K562 (cell line): Measurements from ENCODE around the gene C7orf25. TPM values are rescaled to one million over a fixed set of nuclear protein-coding genes. Genes with fewer than 3 reads are reported as not detected.

ENCODE experiments used
- ADNP ChIP-seq: fragments of 200-800 bp; sonication (Bioruptor generic); IDR thresholded peaks from 2 replicates; pipeline ENCODE4 v1.6.1; 2016; ENCODE audit warnings: missing genetic modification characterization, missing compliant biosample characterization
- ARID1B ChIP-seq: fragments of 450-650 bp; IDR thresholded peaks from 2 replicates; pipeline ENCODE4 v1.6.1; 2016; ENCODE audit warnings: antibody characterized with exemption, mild to moderate bottlenecking, inconsistent platforms
- CEBPB ChIP-seq: fragments of 450-650 bp; IDR thresholded peaks from 2 replicates; pipeline ENCODE4 v1.6.1; 2016; ENCODE audit warnings: missing genetic modification characterization, missing compliant biosample characterization
- FOXM1 ChIP-seq, 2 experiments: fragments of 450-650 bp in 1 of 2; sonication (generic) in 1 of 2; formaldehyde crosslinking in 1 of 2; IDR thresholded peaks; 2 replicates each; pipeline versions ENCODE4 v1.6.1 to v1.9.0; 2017 to 2022; ENCODE audit warnings: low read depth in 2 of 2, mild to moderate bottlenecking in 2 of 2, missing genetic modification reagents in 1 of 2, moderate library complexity in 1 of 2
- KAT2B ChIP-seq: IDR thresholded peaks from one replicate; pipeline ENCODE4 v1.6.1; 2012; ENCODE audit warnings: low read depth, mild to moderate bottlenecking, control low read depth, inconsistent platforms, low read length, moderate library complexity
- MAFG ChIP-seq: fragments of 450-650 bp; conservative IDR thresholded peaks from 2 replicates; pipeline ENCODE4 v1.6.1; 2016; ENCODE audit warnings: missing genetic modification characterization, missing compliant biosample characterization
- MTA3 ChIP-seq: fragments of 450-650 bp; formaldehyde crosslinking; IDR thresholded peaks from 2 replicates; pipeline ENCODE4 v1.6.1; 2017; ENCODE audit warnings: mild to moderate bottlenecking, borderline replicate concordance
- NR1H2 ChIP-seq: sonication (generic); formaldehyde crosslinking; IDR thresholded peaks from 2 replicates; pipeline ENCODE4 v1.4.0; 2020; ENCODE audit warnings: mild to moderate bottlenecking, missing genetic modification reagents
- PURB ChIP-seq: sonication (generic); formaldehyde crosslinking; IDR thresholded peaks from 2 replicates; pipeline ENCODE4 v1.9.0; 2021; ENCODE audit warnings: low read depth, mild to moderate bottlenecking, missing genetic modification reagents
- RAD51 ChIP-seq: fragments of 450-650 bp; IDR thresholded peaks from 2 replicates; pipeline ENCODE4 v1.7.1; 2016; ENCODE audit warnings: low read depth, mild to moderate bottlenecking, borderline replicate concordance
- SIN3A ChIP-seq, 2 experiments: fragments of 150-350 bp in 1 of 2; IDR thresholded peaks; 2 replicates each; pipeline ENCODE4 v1.6.1; 2011 to 2016; ENCODE audit warnings: borderline replicate concordance in 2 of 2, low read depth in 2 of 2, low read length in 2 of 2, mild to moderate bottlenecking in 2 of 2, moderate library complexity in 2 of 2; ENCODE audit not compliant: control insufficient read depth in 1 of 2
- TAF15 ChIP-seq: fragments of 200-400 bp; formaldehyde crosslinking; IDR thresholded peaks from 2 replicates; pipeline ENCODE4 v1.6.1; 2017; ENCODE audit warnings: mild to moderate bottlenecking, low read depth, low read length, moderate library complexity
- TFAP4 ChIP-seq: sonication (generic); formaldehyde crosslinking; IDR thresholded peaks from 2 replicates; pipeline ENCODE4 v1.8.0; 2022; ENCODE audit warnings: missing genetic modification reagents, mild to moderate bottlenecking, moderate library complexity, borderline replicate concordance
- TOE1 ChIP-seq, 2 experiments: fragments of 450-650 bp in 1 of 2; sonication (generic) in 1 of 2; formaldehyde crosslinking in 1 of 2; IDR thresholded peaks; 2 replicates each; pipeline versions ENCODE4 v1.7.1 to v1.8.0; 2016 to 2022; ENCODE audit warnings: borderline replicate concordance in 2 of 2, mild to moderate bottlenecking in 2 of 2, antibody characterized with exemption in 1 of 2, inconsistent platforms in 1 of 2, low read depth in 1 of 2, missing genetic modification reagents in 1 of 2, moderate library complexity in 1 of 2
- XRCC4 ChIP-seq: IDR thresholded peaks from one replicate; pipeline ENCODE4 v1.6.1; 2011; ENCODE audit not compliant: insufficient read depth, insufficient read length; ENCODE audit errors: extremely low read depth
- ZBTB5 ChIP-seq: fragments of 450-650 bp; IDR thresholded peaks from 2 replicates; pipeline ENCODE4 v1.6.1; 2017; ENCODE audit warnings: antibody characterized with exemption
- ZNF174 ChIP-seq: fragments of 250-450 bp; sonication (Bioruptor Pico); IDR thresholded peaks from 2 replicates; pipeline ENCODE4 v1.4.0; 2020; ENCODE audit warnings: mild to moderate bottlenecking
- ZNF23 ChIP-seq: fragments of 250-450 bp; sonication (Bioruptor Pico); IDR thresholded peaks from 2 replicates; pipeline ENCODE4 v1.4.0; 2020; ENCODE audit warnings: mild to moderate bottlenecking
- ZNF316 ChIP-seq: fragments of 450-650 bp; IDR thresholded peaks from 2 replicates; pipeline ENCODE4 v1.6.1; 2016
- ZNF436 ChIP-seq: fragments of 250-450, 450-650 bp; sonication (Bioruptor Pico); formaldehyde crosslinking; IDR thresholded peaks from 2 replicates; pipeline ENCODE4 v1.7.0; 2020; ENCODE audit warnings: mild to moderate bottlenecking
- ZNF586 ChIP-seq: fragments of 450-650 bp; formaldehyde crosslinking; conservative IDR thresholded peaks from 2 replicates; pipeline ENCODE4 v1.4.0; 2020; ENCODE audit warnings: mild to moderate bottlenecking, moderate library complexity
- ZNF668 ChIP-seq: fragments of 250-450 bp; sonication (Bioruptor Pico); IDR thresholded peaks from 2 replicates; pipeline ENCODE4 v1.8.0; 2022; ENCODE audit warnings: mild to moderate bottlenecking, inconsistent platforms
- polyA plus RNA-seq, 8 experiments: library from polyadenylated mRNA; depleted of rRNA in 4 of 8; stranded (reverse) in 5 of 8; unstranded in 3 of 8; fragments of >200 nt; fragmentation: Nextera tagmentation in 2 of 8; fragmentation: Illumina TruSeq in 1 of 8; extraction: Ambion mirVana in 2 of 8; extraction: Trizol in 1 of 8; gene quantifications; 2 replicates each; pipeline versions ENCODE4 v1.2.1 to v1.2.3, GENCODE V29; 2011 to 2014; ENCODE audit warnings: inconsistent platforms in 1 of 8, missing spikeins in 1 of 8
- total RNA-seq, 7 experiments: library from RNA; depleted of rRNA in 6 of 7; stranded (reverse); fragments of >200 nt in 6 of 7; fragmentation: Illumina TruSeq in 2 of 7; extraction: Trizol in 2 of 7; gene quantifications; 2 replicates each; pipeline versions ENCODE4 v1.2.1 to v1.2.3, GENCODE V29; 2011 to 2021; ENCODE audit warnings: low replicate concordance in 1 of 7
- TF ChIP-seq, protein P1 (sequence below): fragments of 250-450 bp; sonication (Bioruptor Pico); IDR thresholded peaks from 2 replicates; pipeline ENCODE4 v1.8.0; 2021; ENCODE audit warnings: moderate library complexity, mild to moderate bottlenecking, inconsistent platforms

Gene C7orf25
- total and polyA plus RNA-seq, 9 of the 15 experiments (the other 6 are each of a cell fraction or from before 2014, with no cell fraction given): 1.2 to 4.7 (median 1.9) TPM

DNA sequence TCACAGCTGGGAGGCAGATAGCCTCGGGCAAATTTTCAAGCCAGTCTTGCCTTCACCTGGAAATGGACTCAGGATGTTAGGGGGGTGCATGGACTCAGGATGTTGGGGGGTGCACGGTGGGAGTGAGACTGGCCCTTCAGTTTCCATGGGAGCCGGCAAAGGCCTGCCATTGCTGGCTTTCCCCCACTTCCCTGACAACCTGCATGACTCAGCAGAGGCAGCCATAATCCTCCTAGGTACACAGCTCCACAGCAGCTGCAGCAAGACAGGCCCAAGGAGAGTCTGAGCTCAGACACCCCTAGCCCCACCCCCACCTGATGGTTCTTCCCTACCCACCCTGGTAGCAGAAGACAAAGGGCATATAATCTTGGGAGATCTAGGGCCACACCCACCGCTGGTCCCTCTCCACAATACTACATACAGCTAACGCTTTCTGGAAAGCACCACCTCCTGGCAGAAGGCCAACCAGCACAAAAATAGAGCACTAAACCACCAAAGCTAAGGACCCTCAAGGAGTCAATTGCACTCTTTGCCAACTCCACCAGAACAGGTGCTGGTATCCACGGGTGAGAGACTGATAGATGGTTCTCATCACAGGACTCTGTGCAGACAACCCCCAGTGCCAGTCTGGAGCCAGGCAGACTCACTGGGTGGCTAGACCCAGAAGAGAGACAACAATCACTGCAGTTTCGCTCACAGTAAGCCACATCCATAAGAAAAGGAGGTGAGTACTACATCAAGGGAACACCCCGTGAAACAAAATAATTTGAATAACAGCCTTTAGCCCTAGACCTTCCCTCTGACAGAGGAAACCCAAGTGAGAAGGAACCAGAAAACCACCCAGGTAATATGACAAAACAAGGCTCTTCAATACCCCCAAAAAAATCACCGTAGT lies 18.3 kb downstream of the C7orf25 start (continued):
- TF ChIP-seq SIN3A (IDR thresholded peaks at IDR 0.05; ENCODE audit: borderline replicate concordance in 2 of 2, control insufficient read depth in 1 of 2, low read depth in 2 of 2, low read length in 2 of 2) (no peak), KAT2B (no peak), ZNF316 (peak; percentile 76), ZNF436 (no peak), RAD51 (no peak), ZNF23 (no peak), TOE1 (IDR thresholded peaks at IDR 0.05; ENCODE audit: borderline replicate concordance) (no peak), TOE1 (CRISPR knock-in tag; IDR thresholded peaks at IDR 0.05; ENCODE audit: borderline replicate concordance, low read depth) (no peak), TFAP4 (CRISPR knock-in tag) (no peak), NR1H2 (CRISPR knock-in tag) (no peak), MTA3 (no peak), FOXM1 (IDR thresholded peaks at IDR 0.05; ENCODE audit: low read depth) (no peak), FOXM1 (CRISPR knock-in tag; IDR thresholded peaks at IDR 0.05; ENCODE audit: low read depth) (no peak), ZBTB5 (no peak), TAF15 (no peak), ADNP (tag) (no peak), XRCC4 (no peak), ARID1B (0 out of 2 replicates have a peak, but pooled peaks have one; percentile 18), ZNF174 (CRISPR knock-in tag) (no peak), PURB (CRISPR knock-in tag) (no peak), MAFG (tag) (peak; percentile 72), ZNF586 (CRISPR knock-in tag) (no peak), CEBPB (tag) (no peak), ZNF668 (CRISPR knock-in tag) (no peak)
- TF ChIP-seq, protein P1, sequence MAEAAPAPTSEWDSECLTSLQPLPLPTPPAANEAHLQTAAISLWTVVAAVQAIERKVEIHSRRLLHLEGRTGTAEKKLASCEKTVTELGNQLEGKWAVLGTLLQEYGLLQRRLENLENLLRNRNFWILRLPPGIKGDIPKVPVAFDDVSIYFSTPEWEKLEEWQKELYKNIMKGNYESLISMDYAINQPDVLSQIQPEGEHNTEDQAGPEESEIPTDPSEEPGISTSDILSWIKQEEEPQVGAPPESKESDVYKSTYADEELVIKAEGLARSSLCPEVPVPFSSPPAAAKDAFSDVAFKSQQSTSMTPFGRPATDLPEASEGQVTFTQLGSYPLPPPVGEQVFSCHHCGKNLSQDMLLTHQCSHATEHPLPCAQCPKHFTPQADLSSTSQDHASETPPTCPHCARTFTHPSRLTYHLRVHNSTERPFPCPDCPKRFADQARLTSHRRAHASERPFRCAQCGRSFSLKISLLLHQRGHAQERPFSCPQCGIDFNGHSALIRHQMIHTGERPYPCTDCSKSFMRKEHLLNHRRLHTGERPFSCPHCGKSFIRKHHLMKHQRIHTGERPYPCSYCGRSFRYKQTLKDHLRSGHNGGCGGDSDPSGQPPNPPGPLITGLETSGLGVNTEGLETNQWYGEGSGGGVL (CRISPR knock-in tag): no peak
